Measurements from ENCODE around the gene PDZD2.
"Not testable (repeated sequence)": the region's sequence is repeated elsewhere in the genome, so short reads cannot be mapped to it uniquely, and the experiment has no call there.

PDZD2 gene

DNA sequence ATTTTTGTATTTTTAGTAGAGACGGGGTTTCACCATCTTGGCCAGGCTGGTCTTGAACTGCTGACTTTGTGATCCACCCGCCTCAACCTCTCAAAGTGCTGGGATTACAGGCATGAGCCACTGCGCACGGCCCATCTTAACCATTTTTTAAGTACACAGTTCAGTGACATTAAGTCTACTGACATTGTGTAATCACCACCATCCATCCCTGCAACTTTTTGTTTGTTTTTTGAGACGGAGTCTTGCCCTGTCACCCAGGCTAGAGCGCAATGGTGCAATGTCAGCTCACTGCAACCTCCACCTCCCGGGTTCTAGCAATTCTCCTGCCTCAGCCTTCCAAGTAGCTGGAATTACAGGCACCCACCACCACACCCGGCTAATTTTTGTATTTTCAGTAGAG is 480.0 kb downstream of the PDZD2 start:
- not testable (repeated sequence) for DNase-seq

DNA sequence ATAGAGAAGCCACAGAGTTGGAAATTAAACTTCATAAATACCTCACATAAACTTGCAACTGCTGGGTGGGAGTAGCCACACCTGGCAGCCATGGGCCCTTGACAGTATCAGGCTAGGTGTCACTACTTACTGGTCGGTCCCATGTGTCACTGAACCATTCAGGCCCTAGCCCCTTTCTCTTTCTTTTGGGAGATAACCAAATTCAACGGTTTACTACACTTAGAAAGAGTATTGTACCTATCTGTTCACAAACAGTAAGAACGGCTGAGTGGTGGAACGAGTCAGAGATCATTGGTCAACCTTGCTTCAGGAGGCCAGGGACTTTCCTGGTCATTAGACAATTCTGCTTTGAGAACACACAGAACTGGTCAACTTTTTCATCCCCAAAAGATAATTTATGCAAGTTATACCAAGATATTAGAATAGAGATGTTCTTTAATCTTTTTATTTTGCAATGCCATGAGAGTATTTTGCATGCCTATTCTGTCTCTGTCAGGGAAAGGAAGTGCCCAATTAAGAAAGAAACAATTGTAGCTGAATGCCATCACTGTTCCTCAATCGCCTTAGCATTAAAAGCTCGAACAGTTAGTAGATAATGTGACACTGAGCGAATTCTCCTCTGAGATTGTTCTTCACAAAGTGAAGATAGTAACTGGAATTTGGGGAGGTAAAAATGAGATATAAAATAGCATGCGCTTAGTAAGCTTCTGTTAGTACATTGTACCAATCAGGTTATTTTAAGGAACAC is 484.3 kb downstream of the PDZD2 start:
- DNase-seq = no peak

DNA sequence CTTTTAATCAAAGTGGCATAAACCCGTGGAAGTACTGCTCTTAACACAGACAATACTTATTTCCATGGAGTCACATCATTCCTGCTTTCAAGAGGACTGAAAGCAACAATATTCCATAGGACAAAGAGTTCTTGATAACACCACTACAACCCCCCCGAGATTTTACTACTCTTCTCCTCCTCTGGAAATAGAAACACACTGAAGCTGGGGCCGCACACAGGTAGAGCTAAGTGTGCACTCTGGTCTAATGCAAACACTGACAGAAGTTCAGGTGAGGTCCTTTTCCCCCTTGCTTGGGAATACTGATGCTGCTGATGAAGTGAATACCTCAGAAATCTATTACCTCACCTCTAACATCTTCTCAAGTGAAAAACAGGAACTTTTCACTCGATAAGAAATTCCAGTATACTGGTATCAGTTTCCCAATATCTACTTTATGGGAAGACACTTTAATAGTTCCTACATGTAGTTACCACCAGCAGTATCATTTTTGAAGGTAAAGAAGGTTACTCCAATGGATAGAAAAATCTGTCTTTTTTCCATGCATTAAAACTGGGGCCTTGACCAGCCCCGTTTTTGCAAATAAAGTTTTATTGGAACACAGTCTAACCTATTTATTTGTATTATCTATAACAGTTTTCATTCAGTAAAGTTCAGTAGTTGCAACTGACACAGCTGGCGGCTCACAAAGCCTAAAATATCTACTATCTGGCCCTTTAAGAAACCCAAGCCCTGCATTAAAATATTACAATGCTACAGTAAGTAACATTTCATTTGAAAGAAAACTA is 485.2 kb downstream of the PDZD2 start:
- DNase-seq = no peak

DNA sequence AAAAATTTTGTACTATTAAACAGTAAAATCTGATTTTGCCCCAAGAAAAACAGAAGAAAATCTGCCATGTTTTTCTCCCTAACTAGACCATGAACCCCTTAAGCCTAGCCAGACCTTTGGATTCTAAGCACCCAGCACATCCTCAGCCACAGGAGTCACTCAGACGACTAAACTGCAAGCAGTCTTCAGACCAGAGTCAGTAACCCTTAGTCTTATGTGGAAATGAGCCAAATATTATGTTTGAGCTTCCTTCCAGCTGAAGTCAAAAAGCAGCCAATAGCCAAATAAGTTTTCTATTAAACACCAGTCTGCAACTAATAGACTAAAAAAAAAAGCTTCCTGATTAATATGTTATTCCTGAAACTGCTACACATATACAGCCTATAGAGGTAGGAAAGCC is 487.8 kb downstream of the PDZD2 start:
- DNase-seq = no peak

DNA sequence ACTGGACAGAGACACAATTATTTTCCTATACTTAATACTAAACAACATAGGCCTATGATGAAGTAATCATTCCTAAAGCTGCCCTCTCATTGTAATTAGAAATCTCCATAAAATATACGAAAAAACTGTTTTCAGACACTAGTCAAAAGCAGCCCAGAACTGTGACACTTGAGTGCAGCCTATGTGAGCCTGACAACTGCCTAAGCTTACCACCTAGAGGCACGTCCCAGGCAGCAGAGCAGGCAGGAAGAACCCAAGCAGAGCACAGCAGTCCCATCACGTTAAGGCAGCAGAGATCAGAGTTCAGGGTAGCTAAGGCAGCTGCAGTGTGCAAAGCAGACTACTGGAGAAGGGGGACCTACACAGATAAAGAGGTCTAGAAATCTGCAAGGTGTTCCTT is 488.8 kb downstream of the PDZD2 start:
- no peak for DNase-seq

DNA sequence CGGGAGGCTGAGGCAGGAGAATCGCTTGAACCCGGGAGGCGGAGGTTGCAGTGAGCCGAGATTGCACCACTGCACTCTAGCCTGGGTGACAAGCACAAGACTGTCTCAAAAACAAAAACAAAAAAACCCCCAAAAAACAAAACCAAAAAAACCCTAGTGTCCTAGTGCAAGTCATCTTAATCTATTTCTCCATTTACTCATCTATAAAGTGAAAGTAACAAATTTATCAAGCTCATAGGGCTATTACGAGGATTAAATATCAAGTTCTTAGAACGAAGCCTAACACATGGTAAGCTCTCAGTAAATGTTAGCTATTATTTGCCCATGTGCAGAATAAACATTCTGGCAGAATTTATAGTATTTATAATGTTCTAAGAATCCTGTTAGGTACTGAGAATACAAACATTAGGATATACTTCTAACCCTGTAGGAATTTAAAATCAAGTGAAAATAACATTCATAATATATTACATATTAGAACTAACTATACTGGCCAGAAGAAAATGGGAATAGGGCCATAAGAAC is 490.2 kb downstream of the PDZD2 start:
- DNase-seq = no peak

DNA sequence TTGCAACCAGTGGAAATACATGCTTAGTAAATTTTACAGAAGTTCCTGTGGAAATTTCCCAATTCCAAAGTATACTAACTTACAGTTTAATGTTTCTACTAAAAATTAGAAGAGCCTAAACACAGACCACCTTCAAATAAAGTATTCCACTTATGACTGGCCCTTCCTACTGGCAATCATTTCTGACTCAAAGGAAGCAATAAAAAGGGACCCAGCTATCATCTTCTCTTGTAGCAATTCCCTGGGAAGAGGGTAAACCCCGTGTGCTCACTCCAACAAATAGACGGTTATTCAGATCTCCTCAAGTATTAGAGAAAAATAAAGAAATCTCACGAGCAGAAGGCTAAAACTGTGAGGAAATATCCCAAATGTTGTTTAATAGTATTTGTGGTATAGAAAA is 491.9 kb downstream of the PDZD2 start:
- no peak for DNase-seq

DNA sequence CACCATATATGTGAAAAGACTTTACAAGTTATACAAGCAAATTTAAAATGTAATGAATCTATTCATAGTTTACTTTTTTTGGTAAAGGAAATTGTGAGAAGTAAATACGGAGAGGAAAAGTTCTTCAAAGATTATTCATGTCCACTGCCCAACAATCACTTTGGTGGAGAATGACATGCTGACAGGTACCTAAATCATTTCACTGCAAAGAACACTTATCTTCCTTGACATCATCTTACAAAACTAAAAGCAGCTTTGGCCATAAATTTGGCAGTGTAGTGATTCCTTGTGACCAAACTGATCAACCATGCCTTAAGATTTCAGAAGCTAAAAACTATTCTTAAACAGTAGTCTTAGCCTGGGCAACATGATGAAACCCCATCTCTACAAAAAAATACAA is 492.7 kb downstream of the PDZD2 start:
- no peak for DNase-seq

DNA sequence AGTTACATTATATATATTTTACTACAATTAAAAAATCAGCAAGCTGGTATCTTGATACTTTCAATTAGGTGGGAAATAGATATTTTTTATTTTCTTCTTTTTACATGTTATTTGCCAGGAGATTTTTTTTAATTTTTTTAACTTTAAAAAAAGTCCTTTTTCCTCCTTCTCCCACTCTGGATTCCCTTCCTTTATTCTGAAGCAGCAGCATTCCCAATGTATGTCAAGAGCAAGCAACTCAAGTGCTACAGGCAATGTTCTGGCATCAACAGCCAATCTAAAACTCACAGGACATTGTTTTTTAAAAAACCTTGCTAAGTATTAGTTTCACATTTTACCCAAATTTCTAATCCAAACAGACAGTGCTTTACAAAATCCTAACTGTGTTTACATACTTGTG is 493.8 kb downstream of the PDZD2 start:
- DNase-seq = no peak

DNA sequence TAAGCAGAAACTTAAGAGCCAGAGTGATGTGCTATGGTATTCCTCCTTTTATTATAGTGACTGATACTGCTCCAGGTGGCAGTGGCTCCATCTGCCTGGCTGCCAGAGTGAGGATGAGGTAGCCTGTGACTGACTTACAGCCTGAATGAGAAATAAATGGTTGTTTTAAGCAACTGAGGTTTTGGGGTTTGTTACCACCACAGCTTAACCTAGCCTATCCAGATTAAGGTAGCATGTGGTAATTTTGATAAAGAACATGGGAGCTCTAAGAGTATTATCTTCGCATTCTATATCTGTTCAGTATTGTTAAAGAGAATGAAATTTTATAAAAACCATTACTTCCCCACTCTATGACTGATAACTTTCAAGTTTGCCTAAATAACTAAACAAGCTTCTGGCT is 496.2 kb downstream of the PDZD2 start:
- DNase-seq = no peak

DNA sequence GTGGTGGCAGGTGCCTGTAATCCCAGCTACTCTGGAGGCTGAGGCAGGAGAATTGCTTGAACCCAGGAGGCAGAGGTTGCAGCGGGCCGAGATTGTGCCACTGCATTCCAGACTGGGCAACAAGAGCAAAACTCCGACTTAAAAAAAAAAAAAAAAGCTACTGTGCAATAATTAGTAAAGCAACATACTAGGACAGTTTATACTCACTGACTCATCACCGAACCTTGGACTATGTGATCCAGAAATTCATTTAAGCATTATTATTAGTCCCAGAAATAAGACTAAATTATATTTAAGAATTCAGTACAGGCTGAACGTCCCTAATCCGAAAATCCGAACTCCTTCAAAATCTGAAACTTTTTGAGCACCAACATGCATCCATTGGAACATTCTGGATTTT is 497.4 kb downstream of the PDZD2 start:
- DNase-seq = no peak

DNA sequence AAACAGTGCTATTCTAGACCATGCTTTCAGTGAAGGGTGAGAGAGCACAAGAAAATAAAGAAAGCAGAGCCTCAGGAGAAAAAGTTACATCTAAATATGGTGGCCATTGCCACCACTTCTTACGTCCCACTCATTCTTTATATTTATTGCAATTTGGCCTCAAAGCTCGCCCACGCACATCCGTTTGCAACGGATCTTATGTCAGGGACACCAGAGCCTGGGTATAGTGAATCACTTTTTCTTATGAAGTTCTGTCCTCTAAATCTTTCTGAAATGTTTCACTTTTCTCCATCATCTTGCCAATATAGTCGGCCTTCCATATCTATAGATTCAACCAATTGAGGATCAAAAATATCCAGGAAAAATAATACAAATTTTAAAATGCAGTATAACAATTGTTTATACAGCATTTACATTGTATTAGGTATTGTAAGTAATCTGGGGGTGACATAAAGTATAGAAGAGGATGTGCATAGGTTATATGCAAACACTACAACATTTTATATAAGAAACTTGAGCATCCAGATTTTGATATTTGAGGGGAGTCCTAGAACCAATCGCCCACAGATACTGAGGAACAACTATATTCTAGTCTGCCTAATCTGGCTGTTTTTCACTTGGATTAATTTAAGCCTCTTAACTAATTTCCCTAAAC is 500.0 kb downstream of the PDZD2 start:
- DNase-seq = peak; percentile 71 to 79

DNA sequence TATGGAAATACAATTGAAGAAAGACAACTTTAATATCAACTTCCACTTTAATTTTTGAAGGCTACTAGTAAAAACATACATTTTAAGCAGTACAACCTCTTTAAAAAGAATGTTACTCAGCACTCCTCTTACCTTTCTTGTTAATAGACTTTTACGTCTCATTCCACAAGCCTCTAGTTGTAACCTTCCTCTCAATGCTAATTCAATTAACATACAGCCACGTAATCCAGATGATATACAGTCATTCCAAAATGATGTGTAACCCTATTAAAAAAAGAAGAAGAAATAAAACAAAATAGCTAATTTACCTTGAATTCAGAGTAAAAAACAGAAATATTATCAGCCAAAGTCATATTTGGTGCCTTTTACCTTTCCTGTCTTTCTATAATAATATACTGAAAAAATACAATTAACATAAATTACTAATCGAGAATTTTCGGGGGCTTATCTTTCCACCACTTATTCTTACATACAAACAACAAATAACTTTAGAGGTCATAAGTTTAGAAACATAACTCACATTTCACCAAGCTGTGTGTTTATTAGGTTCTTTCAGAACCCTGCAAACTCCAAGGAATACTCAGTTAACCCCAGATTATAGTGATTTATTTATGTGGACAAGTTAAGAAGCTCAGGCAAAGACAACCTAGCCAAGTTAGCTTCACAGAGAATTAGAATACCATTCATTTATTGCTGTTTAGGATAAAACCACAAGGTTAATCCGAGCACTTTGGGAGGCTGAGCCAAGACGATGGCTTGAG is 504.9 kb downstream of the PDZD2 start:
- no peak for DNase-seq

DNA sequence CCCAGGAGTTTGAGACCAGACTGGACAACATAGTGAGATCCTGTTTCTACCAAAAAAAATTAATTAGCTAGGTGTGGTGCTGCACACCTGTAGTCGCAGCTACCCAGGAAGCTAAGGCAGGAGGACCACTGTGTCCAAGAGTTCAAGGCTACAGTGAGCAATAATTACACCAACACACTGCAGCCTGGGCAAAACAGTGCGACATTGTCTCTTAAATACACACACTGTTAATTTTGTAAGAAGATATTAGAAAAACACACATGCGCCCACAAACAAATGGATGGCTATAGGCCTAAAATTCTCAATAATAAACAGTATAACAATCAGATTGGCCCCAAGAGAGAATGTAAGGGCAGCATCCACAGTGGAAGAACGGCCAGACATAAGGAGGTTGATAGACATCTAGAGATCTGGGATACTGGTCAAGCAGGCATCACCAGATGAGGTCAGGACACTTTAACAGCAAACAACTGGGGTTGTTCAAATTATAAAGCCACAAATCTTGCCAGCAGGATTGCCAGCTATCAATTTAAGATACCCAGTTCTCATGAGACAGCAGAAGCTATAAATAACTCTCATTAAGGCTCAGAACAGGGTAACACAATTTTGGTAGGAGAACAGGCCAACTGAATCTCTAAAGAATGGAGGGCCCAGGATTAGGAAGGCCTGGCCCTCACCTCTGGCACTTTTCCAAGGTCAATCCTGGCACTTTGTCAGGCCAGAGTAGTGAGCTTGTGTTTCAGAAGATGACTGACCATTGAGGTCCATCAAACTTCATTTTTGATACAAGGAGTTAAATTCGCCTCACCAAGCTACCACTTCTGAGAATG is 505.7 kb downstream of the PDZD2 start:
- no peak for DNase-seq

DNA sequence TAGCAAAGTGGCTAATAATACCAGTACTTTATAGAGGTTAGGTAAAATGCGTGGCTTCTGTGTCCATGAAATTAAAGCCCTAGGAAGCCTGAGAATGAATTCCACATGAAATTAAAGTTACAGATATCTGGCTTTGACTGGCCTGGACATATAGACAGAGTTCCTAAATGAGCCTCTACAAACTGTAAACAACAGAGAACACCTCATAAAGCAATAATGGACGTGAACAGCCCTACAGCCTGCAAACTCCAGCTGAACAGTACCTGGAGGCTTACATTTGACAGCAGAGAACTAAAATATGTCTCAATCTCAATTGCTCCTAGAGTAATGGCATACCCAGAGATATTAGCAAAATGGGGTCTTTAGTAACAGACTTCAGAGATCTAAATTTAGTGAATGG is 506.4 kb downstream of the PDZD2 start:
- no peak for DNase-seq

DNA sequence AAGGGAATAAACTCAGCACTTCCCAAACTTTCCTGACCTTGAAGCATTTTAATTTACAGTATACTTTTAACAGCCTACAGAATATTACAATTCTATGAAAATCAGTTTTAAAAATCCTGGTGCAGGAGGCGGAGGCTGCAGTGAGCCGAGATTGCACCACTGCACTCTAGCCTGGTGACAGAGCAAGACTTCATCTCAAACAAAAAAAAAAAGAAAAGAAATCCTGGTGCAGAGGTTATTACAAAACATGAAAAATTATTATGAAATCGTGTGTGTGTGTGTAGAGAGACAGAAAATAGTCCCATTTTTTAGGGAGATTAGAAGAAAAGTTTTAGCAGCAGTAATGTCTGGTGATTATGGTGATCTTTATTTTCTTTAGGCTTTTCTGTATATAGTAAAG is 508.3 kb downstream of the PDZD2 start:
- DNase-seq = no peak

DNA sequence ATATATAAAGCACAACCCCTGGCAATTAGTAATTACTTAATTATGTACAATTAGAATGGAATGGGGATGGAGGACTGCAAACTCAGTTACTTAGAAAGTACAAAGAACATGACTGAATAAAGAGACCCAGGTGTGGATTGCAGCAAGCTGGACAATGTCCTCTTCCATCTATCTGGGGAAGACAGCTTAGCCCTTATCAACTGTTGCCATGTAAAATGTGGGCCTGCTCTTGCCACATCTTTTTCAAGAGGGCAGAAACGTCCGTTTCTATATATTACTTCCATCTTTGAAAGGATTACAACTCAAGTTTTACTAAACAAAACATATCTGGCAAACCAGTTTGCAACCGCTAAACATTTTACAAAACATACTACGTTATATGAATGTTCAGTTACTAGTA is 509.0 kb downstream of the PDZD2 start:
- DNase-seq = no peak

DNA sequence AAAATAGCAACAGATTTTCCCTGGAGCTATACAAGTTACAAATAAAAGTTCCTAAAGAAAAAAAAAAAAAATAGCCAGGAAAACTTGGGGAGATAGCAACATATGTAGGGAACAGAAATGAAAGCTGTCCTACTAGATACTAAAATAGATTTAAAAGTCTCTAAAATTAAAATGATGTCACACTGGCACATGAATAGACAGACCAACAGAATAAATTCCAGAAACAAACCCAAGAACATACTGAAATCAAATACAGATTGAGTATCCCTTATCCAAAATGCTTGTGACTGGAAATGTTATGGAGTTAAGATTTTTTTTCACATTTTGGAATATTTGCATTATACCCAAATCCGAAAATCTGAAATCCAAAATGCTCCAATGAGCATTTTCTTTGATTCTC is 511.4 kb downstream of the PDZD2 start:
- no peak for DNase-seq

DNA sequence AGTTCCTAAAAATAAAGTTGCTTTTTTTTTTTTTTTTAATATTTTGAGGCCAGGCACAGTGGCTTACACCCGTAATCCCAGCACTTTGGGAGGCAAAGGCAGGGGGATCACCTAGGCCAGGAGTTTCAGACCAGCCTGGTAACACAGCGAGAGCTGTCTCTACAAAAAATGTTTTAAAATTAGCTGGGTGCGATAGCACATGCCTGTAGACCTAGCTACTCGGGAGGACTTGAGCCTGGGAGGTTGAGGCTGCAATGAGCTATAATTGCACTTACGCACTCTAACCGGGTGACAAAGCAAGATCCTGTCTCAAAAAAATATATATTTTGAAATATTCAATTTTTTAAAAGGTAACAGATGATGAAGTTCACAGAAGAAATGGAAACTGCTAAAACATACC is 512.3 kb downstream of the PDZD2 start:
- no peak for DNase-seq

DNA sequence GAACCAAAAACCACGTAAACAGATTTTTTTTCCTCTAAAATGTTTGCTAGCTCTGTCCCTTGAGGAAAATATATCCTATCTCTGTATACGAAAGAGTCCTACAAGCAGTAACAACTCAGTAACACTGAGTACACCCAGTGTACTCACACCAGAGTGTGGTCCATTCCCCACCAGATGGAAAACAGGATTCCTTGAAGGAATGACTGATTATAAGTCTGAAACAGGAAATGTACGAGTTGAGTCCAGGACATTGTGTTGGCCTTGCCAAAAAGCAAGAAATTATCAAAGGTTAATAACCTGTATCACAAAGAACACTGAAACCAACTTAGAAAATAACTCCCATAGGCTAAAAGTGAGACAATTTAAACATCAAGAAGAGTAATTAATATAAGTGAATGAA is 514.8 kb downstream of the PDZD2 start:
- DNase-seq = no peak

DNA sequence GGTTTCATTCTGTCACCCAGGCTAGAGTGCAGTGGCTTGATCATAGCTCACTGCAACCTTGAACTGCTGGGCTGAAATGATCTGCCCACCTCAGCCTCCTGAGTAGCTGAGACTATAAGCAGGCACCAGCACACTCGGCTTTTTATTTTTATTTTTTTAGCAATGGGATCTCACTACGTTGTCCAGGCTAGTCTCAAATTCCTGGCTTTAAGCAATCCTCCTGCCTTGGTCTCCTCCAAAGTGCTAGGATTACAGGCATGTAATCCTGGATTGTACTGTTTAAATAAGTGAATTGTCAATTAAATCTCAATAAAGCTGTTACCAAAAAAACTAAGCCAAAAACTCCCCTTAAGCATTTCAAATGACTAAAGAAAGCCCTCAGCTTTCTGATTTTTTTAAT is 516.3 kb downstream of the PDZD2 start:
- DNase-seq = no peak

DNA sequence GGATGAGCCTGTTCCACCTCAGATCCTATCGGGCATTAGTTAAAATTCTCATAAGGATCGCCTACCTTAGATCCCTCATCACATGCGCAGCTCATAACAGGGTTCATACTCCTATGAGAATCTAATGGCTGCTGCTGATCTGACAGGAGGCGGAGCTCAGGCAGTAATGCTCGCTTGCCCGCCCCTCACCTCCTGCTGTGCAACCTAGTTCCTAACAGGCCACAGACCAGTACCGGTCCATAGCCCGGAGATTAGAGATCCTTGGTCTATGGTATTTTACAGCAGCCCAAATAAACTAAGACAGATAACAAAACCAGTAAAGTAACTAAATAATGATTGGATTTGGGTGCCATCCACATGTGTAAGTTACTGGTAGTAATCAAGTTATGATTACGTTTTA is 517.7 kb downstream of the PDZD2 start:
- DNase-seq = no peak

All from stimulated activated CD4-positive, alpha-beta T cell treated with anti-CD3 and anti-CD28 coated beads, Interleukin-2, amount 100 ng/mL, for 24 hours (primary cell).